Measurements from ENCODE around the gene CAMK1G.

The CAMK1G gene

DNA sequence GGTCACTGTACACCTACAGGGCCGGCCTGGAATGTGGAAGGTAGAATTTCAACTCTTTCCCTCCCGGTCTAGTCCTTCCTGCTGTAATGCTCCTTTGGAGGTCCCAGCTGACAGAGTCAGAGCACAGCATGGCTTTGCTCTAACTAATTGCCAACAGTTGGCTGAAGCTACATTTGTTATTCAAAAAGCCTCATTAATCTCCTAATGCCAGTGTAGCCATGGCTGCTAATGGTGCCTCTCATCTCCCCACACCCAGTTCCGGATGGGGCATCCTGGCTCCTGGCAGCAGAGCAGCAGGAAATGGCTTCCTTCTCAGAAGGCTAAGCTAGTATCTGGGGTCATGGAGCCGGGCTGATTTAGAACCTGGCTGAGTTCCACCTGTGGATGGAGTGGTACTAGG, 18.7 kb upstream of the CAMK1G start:
- Histone ChIP-seq H3K27ac (replicated peaks) (no peak overlapping the region), H3K27me3 (ENCODE audit: insufficient read depth, poor library complexity, severe bottlenecking) (peaks cover 2% of the 10 kb centered on the region), H3K4me3 (replicated peaks; ENCODE audit: insufficient read depth, low read length) (no peak overlapping the region)
- TF ChIP-seq, protein P1, sequence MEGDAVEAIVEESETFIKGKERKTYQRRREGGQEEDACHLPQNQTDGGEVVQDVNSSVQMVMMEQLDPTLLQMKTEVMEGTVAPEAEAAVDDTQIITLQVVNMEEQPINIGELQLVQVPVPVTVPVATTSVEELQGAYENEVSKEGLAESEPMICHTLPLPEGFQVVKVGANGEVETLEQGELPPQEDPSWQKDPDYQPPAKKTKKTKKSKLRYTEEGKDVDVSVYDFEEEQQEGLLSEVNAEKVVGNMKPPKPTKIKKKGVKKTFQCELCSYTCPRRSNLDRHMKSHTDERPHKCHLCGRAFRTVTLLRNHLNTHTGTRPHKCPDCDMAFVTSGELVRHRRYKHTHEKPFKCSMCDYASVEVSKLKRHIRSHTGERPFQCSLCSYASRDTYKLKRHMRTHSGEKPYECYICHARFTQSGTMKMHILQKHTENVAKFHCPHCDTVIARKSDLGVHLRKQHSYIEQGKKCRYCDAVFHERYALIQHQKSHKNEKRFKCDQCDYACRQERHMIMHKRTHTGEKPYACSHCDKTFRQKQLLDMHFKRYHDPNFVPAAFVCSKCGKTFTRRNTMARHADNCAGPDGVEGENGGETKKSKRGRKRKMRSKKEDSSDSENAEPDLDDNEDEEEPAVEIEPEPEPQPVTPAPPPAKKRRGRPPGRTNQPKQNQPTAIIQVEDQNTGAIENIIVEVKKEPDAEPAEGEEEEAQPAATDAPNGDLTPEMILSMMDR (IDR thresholded peaks at IDR 0.05; ENCODE audit: insufficient read depth, low read length): no peak
- TF ChIP-seq GABPA (IDR thresholded peaks at IDR 0.05; ENCODE audit: low read depth) (no peak), SPI1 (IDR thresholded peaks at IDR 0.05; ENCODE audit: borderline replicate concordance, low read depth) (no peak), POLR2AphosphoS5 (IDR thresholded peaks at IDR 0.05; ENCODE audit: low read depth) (no peak)
- TF ChIP-seq, protein P2, sequence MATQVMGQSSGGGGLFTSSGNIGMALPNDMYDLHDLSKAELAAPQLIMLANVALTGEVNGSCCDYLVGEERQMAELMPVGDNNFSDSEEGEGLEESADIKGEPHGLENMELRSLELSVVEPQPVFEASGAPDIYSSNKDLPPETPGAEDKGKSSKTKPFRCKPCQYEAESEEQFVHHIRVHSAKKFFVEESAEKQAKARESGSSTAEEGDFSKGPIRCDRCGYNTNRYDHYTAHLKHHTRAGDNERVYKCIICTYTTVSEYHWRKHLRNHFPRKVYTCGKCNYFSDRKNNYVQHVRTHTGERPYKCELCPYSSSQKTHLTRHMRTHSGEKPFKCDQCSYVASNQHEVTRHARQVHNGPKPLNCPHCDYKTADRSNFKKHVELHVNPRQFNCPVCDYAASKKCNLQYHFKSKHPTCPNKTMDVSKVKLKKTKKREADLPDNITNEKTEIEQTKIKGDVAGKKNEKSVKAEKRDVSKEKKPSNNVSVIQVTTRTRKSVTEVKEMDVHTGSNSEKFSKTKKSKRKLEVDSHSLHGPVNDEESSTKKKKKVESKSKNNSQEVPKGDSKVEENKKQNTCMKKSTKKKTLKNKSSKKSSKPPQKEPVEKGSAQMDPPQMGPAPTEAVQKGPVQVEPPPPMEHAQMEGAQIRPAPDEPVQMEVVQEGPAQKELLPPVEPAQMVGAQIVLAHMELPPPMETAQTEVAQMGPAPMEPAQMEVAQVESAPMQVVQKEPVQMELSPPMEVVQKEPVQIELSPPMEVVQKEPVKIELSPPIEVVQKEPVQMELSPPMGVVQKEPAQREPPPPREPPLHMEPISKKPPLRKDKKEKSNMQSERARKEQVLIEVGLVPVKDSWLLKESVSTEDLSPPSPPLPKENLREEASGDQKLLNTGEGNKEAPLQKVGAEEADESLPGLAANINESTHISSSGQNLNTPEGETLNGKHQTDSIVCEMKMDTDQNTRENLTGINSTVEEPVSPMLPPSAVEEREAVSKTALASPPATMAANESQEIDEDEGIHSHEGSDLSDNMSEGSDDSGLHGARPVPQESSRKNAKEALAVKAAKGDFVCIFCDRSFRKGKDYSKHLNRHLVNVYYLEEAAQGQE (IDR thresholded peaks at IDR 0.05; ENCODE audit: insufficient replicate concordance, low read depth): no peak
- DNase-seq (ENCODE audit: low read depth in 1 of 2, low spot score in 1 of 2): no peak

DNA sequence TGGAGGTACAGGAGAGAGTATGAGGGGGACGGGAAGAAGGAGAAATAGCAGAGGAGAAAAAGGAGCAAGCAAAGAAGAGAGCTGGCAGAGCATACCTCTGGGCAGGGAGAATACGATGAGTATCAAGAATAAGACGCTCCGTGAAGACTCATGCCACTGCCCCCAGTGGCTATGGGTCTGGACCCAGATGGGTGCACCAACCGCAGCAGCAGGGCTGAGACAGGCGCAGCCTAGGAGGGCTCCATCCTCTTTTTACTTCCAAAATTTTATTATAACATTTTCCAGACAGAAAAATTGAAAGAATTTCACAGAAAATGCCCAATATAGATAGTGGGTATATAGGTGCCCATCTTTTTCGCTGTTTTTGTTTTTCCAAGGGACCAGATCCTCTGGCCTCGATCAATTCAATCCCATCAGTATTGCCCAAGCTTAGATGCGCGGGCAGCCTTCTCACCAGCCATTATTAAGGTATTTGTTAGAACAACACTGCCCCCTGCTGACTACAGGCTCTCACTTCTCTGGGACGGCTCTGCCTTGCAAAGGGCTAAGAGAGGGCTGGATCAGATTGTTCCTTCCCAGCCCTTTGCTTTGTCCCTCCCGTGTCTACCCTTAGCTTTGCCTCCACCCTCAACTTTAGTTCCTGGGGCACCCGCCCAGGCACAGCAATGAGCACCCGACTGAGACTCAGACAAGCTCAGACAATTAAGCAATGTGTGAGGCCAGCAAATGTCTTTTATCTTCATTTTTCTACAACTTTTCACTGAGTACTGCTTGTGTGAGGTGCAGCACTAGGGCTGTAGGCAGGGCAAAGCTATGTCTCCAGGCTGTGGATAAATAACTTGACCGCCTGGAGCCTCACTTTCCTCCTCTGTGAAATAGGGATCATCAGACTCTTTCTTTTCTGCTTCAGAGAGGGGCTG, 17.5 kb upstream of the CAMK1G start:
- Histone ChIP-seq H3K27ac (replicated peaks) (no peak overlapping the region), H3K27me3 (ENCODE audit: insufficient read depth, poor library complexity, severe bottlenecking) (peaks cover 2% of the 10 kb centered on the region), H3K4me3 (replicated peaks; ENCODE audit: insufficient read depth, low read length) (no peak overlapping the region)
- peak in 1 of 2 experiments; percentile 73 for DNase-seq (ENCODE audit: low read depth in 1 of 2, low spot score in 1 of 2)
- TF ChIP-seq, protein P1 (IDR thresholded peaks at IDR 0.05; ENCODE audit: insufficient read depth, low read length): peak; percentile 74
- TF ChIP-seq, protein P2 (IDR thresholded peaks at IDR 0.05; ENCODE audit: insufficient replicate concordance, low read depth): no peak

DNA sequence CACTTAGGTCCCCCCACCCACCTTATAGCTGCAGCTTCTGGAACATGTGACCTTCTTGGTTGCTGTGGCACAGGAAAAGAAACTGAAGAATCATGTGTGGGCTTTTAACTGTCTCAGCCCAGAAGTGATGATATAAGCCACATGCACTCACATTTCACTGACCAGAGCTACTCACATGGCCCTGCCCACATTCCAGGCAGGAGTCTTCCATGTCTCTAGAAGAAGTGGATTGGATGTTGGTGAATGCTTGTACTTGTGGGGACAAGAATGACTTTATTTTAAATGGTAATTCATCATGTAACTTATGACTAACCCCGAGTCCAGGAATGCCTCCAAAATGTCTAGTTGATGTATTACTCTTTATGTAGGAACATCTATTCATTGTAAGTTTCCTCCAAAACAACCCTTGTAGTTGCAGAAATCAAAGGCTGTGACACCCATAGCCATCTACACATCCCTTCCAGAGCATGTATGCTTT, 15.8 kb upstream of the CAMK1G start:
- Histone ChIP-seq H3K4me3 (replicated peaks; ENCODE audit: insufficient read depth, low read length) (no peak overlapping the region), H3K27ac (replicated peaks) (no peak overlapping the region), H3K27me3 (ENCODE audit: insufficient read depth, poor library complexity, severe bottlenecking) (peaks cover 2% of the 10 kb centered on the region)
- no peak for DNase-seq (ENCODE audit: low read depth in 1 of 2, low spot score in 1 of 2)
- TF ChIP-seq, protein P2 (IDR thresholded peaks at IDR 0.05; ENCODE audit: insufficient replicate concordance, low read depth): no peak
- TF ChIP-seq SPI1 (IDR thresholded peaks at IDR 0.05; ENCODE audit: borderline replicate concordance, low read depth) (no peak), POLR2AphosphoS5 (IDR thresholded peaks at IDR 0.05; ENCODE audit: low read depth) (no peak), GABPA (IDR thresholded peaks at IDR 0.05; ENCODE audit: low read depth) (no peak)
- TF ChIP-seq, protein P1 (IDR thresholded peaks at IDR 0.05; ENCODE audit: insufficient read depth, low read length): no peak

All from HL-60 (cell line).